ENCODE data around the gene IQCH. TPM values are rescaled to one million over a fixed set of nuclear protein-coding genes. Genes with fewer than 3 reads are reported as not detected.
A peak's percentile ranks its signal among the peaks of the same experiment; 100 is the strongest.
"Not testable (repeated sequence)": the region's sequence is repeated elsewhere in the genome, so short reads cannot be mapped to it uniquely, and the experiment has no call there.

IQCH gene
- total and polyA plus RNA-seq, 2 donors from 2014 or later = 3.2 to 7.7 TPM

DNA sequence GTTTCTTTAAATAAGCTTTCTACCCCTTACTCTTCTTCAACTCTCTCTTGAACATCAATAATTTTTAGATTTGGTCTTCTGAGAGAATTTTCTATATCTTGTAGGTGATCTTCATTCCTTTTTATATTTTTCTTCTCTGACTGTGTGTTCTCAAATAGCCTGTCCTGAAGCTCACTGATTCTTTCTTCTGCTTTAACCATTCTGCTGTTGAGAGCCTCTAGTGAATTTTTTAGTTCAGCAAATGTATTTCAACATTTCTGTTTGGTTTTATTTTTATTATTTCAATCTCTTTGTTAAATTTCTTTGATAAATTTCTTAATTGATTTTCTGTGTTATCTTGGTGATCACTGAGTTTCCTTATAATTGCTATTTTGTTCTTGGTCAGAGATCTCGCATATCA lies 19.6 kb downstream of the IQCH start:
- no peak overlapping the region for H3K27ac ChIP-seq (ENCODE audit: low read depth in 2 of 2, low read length in 2 of 2)
- H3K9ac ChIP-seq (ENCODE audit: low read length in 3 of 3) = no peak overlapping the region
- DNase-seq = no peak
- TF ChIP-seq, protein P1, sequence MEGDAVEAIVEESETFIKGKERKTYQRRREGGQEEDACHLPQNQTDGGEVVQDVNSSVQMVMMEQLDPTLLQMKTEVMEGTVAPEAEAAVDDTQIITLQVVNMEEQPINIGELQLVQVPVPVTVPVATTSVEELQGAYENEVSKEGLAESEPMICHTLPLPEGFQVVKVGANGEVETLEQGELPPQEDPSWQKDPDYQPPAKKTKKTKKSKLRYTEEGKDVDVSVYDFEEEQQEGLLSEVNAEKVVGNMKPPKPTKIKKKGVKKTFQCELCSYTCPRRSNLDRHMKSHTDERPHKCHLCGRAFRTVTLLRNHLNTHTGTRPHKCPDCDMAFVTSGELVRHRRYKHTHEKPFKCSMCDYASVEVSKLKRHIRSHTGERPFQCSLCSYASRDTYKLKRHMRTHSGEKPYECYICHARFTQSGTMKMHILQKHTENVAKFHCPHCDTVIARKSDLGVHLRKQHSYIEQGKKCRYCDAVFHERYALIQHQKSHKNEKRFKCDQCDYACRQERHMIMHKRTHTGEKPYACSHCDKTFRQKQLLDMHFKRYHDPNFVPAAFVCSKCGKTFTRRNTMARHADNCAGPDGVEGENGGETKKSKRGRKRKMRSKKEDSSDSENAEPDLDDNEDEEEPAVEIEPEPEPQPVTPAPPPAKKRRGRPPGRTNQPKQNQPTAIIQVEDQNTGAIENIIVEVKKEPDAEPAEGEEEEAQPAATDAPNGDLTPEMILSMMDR (IDR thresholded peaks at IDR 0.05; ENCODE audit: borderline replicate concordance, extremely low read depth, insufficient read depth) = no peak
- intact Hi-C loops (cut with DNase I) = no loop called here
- H3K9me3 ChIP-seq (ENCODE audit: control insufficient read depth in 2 of 3, insufficient read depth in 1 of 3, low read length in 3 of 3) = no peaks in the 10 kb centered on the region
- no peak overlapping the region for H3K4me3 ChIP-seq (ENCODE audit: low read length in 3 of 3)
- no peaks in the 10 kb centered on the region for H3K36me3 ChIP-seq (ENCODE audit: control insufficient read depth in 2 of 3, insufficient read depth in 3 of 3, low read length in 3 of 3)
- no peak for FAIRE-seq
- no peaks in the 10 kb centered on the region for H3K27me3 ChIP-seq (ENCODE audit: control insufficient read depth, insufficient read depth, low read length)
- H3K4me1 ChIP-seq (ENCODE audit: control insufficient read depth in 2 of 3, insufficient read depth in 2 of 3, low read depth in 1 of 3, low read length in 3 of 3) = no peaks in the 10 kb centered on the region

DNA sequence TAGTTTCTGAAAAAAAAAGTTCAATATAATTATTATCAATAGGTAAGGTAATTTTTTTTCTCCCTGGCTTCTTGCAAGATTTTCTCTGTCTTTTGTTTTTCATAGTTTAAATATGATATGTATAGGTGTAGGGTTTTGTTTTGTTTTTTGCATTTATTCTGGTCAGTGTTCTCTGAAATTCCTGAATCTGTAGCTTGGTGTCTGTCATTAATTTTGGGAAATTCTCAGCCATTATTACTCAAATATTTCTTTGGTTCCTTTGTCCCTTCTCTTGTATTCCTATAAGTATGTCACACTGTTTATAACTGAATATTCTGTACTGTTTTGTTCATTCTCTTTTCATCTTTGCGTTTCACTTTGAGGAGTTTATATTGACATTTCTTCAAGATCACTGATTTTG lies 22.1 kb downstream of the IQCH start:
- intact Hi-C loops (cut with DNase I) = no loop called here
- TF ChIP-seq, protein P1 (IDR thresholded peaks at IDR 0.05; ENCODE audit: borderline replicate concordance, extremely low read depth, insufficient read depth) = no peak
- Histone ChIP-seq H3K36me3 (ENCODE audit: control insufficient read depth in 2 of 3, insufficient read depth in 3 of 3, low read length in 3 of 3) (no peaks in the 10 kb centered on the region), H3K27ac (ENCODE audit: low read depth in 2 of 2, low read length in 2 of 2) (no peak overlapping the region), H3K9ac (ENCODE audit: low read length in 3 of 3) (no peak overlapping the region), H3K4me1 (ENCODE audit: control insufficient read depth in 2 of 3, insufficient read depth in 2 of 3, low read depth in 1 of 3, low read length in 3 of 3) (no peaks in the 10 kb centered on the region), H3K27me3 (ENCODE audit: control insufficient read depth, insufficient read depth, low read length) (no peaks in the 10 kb centered on the region), H3K9me3 (ENCODE audit: control insufficient read depth in 2 of 3, insufficient read depth in 1 of 3, low read length in 3 of 3) (no peaks in the 10 kb centered on the region), H3K4me3 (ENCODE audit: low read length in 3 of 3) (no peak overlapping the region)
- FAIRE-seq (no peak), DNase-seq (no peak)

DNA sequence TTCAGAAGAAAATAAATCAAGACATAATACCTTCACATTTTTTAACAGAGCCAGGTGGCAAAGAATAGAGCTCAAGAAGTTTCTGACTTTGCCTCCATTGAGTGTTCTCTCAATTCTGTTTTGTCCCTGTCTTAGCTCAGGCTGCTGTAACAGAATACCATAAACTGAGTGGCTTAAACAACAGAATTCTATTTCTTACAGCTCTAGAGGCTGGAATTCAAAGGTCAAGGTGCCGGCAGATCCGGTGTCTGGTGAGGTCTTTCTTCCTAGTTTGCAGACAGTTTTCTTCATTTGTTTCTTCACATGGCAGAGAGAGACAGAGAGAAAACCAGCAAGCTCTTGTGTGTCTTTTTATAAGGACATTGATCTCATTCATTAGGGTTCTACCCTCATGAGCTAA lies 25.6 kb downstream of the IQCH start:
- no peak overlapping the region for H3K9ac ChIP-seq (ENCODE audit: low read length in 3 of 3)
- no peaks in the 10 kb centered on the region for H3K36me3 ChIP-seq (ENCODE audit: control insufficient read depth in 2 of 3, insufficient read depth in 3 of 3, low read length in 3 of 3)
- no peak overlapping the region for H3K4me3 ChIP-seq (ENCODE audit: low read length in 3 of 3)
- intact Hi-C loops (cut with DNase I) = no loop called here
- no peaks in the 10 kb centered on the region for H3K4me1 ChIP-seq (ENCODE audit: control insufficient read depth in 2 of 3, insufficient read depth in 2 of 3, low read depth in 1 of 3, low read length in 3 of 3)
- DNase-seq (peak in 4 of 5 donors; percentile 39 to 81 (median 77)), FAIRE-seq (no peak)
- H3K27me3 ChIP-seq (ENCODE audit: control insufficient read depth, insufficient read depth, low read length) = no peaks in the 10 kb centered on the region
- no peak overlapping the region for H3K27ac ChIP-seq (ENCODE audit: low read depth in 2 of 2, low read length in 2 of 2)
- TF ChIP-seq, protein P1 (IDR thresholded peaks at IDR 0.05; ENCODE audit: borderline replicate concordance, extremely low read depth, insufficient read depth) = no peak
- H3K9me3 ChIP-seq (ENCODE audit: control insufficient read depth in 2 of 3, insufficient read depth in 1 of 3, low read length in 3 of 3) = no peaks in the 10 kb centered on the region

DNA sequence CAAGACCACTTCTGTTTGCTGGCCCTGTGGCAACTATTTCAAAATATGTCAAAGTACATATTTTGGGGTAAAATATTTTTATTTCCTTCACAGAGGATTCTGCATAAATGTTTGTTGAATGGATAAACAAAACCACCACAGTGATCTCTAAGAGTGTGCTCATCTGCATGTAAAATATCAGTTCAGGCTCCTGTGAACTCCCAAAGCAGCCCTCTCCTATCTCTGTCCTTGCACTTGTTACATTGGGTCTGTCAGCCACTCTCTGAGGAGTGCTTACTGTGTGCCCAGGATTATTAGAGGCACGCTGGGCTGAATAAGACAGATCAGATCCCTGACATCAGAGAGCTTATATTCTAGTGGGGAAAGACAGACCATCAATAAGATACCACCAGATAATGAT lies 27.1 kb downstream of the IQCH start:
- intact Hi-C loops (cut with DNase I) = no loop called here

DNA sequence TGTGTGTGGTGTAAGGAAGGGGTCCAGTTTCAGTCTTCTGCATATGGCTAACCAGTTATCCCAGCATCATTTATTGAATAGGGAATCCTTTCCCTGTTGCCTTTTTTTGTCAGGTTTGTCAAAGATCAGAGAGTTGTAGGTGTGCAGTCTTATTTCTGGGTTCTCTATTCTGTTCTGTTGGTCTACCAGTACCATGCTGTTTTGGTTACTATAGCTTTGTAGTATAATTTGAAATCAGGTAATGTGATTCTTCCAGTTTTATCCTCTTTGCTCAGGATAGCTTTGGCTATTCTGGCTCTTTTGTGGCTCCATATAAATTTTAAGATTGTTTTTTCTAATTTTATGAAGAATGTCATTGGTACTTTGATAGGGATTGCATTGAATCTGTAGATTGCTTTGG lies 31.0 kb downstream of the IQCH start:
- H3K4me1 ChIP-seq (ENCODE audit: control insufficient read depth in 2 of 3, insufficient read depth in 2 of 3, low read depth in 1 of 3, low read length in 3 of 3); DNase-seq; FAIRE-seq; intact Hi-C loops (cut with DNase I); H3K9me3 ChIP-seq (ENCODE audit: control insufficient read depth in 2 of 3, insufficient read depth in 1 of 3, low read length in 3 of 3); H3K9ac ChIP-seq (ENCODE audit: low read length in 3 of 3); H3K27ac ChIP-seq (ENCODE audit: low read depth in 2 of 2, low read length in 2 of 2); H3K36me3 ChIP-seq (ENCODE audit: control insufficient read depth in 2 of 3, insufficient read depth in 3 of 3, low read length in 3 of 3); H3K4me3 ChIP-seq (ENCODE audit: low read length in 3 of 3); H3K27me3 ChIP-seq (ENCODE audit: control insufficient read depth, insufficient read depth, low read length): not testable (repeated sequence)

More for the DNA sequence above, 27.1 kb downstream of the IQCH start:
- Histone ChIP-seq H3K9me3 (ENCODE audit: control insufficient read depth in 2 of 3, insufficient read depth in 1 of 3, low read length in 3 of 3) (peaks cover 0 to 6% (median 0%) of the 10 kb centered on the region in 3 donors), H3K9ac (ENCODE audit: low read length in 3 of 3) (no peak overlapping the region), H3K4me1 (ENCODE audit: control insufficient read depth in 2 of 3, insufficient read depth in 2 of 3, low read depth in 1 of 3, low read length in 3 of 3) (no peaks in the 10 kb centered on the region), H3K36me3 (ENCODE audit: control insufficient read depth in 2 of 3, insufficient read depth in 3 of 3, low read length in 3 of 3) (no peaks in the 10 kb centered on the region), H3K27me3 (ENCODE audit: control insufficient read depth, insufficient read depth, low read length) (no peaks in the 10 kb centered on the region), H3K27ac (ENCODE audit: low read depth in 2 of 2, low read length in 2 of 2) (no peak overlapping the region), H3K4me3 (ENCODE audit: low read length in 3 of 3) (no peak overlapping the region)
- TF ChIP-seq, protein P1 (IDR thresholded peaks at IDR 0.05; ENCODE audit: borderline replicate concordance, extremely low read depth, insufficient read depth) = no peak
- DNase-seq = no peak
- FAIRE-seq = no peak

DNA sequence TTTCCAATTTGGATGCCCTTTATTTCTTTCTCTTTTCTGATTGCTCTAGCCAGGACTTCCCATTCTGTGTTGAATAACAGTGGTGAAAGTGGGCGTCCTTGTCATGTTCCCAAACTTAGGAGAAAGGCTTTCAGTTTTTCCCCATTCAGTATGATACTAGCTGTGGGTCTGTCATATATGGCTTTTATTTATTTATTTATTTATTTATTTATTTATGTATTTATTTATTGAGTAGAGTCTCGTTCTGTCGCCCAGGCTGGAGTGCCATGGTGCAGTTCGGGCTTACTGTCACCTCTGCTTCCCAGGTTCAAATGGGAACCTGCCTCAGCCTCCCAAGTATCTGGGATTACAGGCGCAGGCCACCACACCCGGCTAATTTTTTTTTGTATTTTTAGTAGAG lies 31.8 kb downstream of the IQCH start:
- H3K9me3 ChIP-seq (ENCODE audit: control insufficient read depth in 2 of 3, insufficient read depth in 1 of 3, low read length in 3 of 3); H3K9ac ChIP-seq (ENCODE audit: low read length in 3 of 3); H3K27me3 ChIP-seq (ENCODE audit: control insufficient read depth, insufficient read depth, low read length); intact Hi-C loops (cut with DNase I); FAIRE-seq; H3K27ac ChIP-seq (ENCODE audit: low read depth in 2 of 2, low read length in 2 of 2); DNase-seq; H3K4me3 ChIP-seq (ENCODE audit: low read length in 3 of 3); H3K4me1 ChIP-seq (ENCODE audit: control insufficient read depth in 2 of 3, insufficient read depth in 2 of 3, low read depth in 1 of 3, low read length in 3 of 3); H3K36me3 ChIP-seq (ENCODE audit: control insufficient read depth in 2 of 3, insufficient read depth in 3 of 3, low read length in 3 of 3): not testable (repeated sequence)
